GM21423 (cell line): ENCODE data around the gene KLHL18.
A peak's percentile ranks its signal among the peaks of the same experiment; 100 is the strongest.
"Not testable (repeated sequence)": the region's sequence is repeated elsewhere in the genome, so short reads cannot be mapped to it uniquely, and the experiment has no call there.

Experiments used
- ATAC-seq: cut with Tn5 transposase; IDR thresholded peaks from one replicate; pipeline ENCODE4 v1.9.1; 2021; ENCODE audit warnings: mild to moderate bottlenecking, moderate library complexity; ENCODE audit not compliant: unreplicated experiment

KLHL18 gene

DNA sequence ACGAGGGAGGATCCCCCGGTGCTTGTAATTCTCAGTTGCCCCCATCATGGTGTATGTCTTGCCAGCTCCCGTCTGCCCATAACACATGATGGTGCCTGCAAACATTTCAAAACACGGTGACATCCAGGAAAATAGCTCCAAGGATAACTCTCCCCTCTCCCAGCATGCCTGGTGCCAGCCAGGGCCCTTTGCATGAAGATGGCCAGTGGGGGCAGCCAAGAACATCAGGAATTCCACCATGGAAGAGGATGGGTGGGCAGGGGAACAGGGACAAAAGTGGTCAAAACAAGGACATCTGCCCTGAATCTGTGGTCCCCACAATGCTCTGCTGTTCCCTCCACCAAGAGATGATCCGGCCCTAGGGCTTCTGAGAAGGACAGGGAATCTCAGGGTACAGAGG, 9.2 kb upstream of the KLHL18 start:
- ATAC-seq, result no peak

DNA sequence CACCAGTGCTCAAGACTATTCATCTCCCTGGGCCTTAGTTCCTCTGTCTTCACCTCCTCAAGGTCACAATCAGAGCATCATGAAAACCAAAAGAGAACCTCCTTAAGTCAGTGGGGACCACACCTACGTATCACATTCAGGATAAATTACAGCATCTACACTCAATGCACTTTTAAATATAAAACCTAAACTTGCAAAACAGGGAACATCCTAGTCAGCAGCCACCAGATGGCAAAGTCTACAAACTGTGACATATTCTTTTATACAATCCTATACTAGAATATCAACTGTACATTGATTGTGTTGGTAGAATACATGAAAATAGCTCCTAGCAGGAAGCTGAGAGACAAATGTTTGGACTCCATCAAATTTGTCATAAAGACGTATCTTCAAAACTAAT, 8.1 kb upstream of the KLHL18 start:
- no peak for ATAC-seq

DNA sequence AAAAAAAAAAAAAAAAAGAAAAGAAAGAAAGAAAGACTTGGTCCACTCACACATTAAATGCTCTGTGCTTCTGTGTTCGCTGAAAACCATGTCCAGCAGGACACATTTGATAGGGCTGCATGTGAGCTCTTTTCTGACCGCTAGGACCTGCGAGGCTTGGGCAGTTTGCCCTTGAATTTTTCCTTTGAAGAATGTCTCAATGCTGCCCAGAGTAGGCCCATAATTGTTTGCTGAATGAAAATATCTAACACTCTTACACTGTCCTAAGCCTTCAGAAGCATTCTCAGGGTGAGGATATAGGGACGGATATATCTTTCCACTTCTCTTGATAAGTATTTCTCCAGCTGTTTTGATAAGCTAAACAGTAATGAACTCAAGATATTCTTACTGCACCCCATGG, 6.2 kb upstream of the KLHL18 start:
- ATAC-seq, result no peak

DNA sequence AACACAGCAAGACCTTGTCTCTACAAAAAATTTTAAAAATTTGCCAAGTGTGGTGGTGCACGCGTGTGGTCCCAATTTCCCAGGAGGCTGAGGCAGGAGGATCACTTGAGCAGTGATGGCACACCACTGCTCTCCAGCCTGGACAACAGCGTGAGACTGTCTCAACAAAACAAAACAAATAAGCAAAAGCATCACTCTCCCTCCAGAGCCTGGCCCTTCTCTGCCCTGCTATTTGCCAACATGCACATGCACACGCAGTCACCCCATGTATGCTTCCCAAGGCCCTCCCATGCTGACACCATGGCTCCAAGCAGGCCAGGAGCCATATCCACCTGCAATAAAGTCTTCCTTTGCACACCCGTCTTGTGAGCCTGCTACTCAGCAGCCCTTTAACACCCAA, 2.2 kb upstream of the KLHL18 start:
- ATAC-seq, result no peak

DNA sequence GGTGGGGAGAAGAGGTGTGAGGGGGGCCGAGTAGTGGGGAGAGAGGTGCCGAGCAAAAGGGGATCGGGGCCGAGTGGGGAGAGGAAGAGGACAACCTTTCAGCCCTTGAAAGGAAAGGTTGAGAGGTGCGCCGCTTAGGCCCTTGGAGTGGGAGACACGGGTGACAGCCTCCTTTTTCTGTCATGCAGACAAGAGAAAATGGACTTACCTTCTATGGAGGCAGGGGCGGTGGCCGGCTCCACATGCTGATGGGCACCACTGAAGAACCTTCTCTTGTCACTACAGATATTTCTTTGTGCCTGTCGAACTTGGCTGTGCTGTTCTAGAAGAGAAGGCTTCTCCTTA, 421 bp downstream of the KLHL18 start:
- ATAC-seq, result no peak

DNA sequence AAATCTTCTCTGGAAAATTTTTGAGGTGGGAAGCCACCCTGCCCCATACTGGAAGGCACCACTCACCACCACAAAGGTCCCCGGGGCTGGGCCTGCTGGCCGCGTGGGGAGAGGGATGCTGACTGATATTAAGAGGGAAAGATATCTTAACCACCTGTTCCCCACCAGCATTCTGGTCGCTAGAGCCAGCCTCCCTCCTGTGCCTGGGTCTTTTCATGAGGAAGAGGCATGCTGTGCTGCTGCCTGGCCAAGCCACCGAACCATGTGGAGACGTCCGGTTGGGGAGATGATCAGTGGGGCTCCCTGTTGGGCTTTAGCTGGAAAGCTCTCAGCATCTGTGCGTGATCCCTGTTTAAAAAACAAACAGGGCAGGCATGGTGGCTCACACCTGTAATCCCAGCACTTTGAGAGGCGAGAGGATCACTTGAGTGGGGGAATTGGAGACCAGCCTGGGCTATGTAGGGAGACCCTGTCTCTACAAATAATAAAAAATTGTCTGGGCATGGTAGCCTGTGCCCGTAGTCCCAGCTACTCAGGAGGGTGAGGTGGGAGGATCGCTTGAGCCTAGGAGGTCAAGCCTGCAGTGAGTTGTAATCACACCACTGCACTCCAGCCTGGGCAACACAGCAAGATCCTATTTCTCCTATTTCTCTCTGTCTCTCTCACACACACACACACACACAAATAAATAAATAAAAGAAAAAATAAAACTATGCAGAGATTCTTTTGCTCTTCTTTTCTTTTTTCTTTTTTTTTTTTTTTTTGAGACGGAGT, 1.0 kb downstream of the KLHL18 start:
- no peak for ATAC-seq

DNA sequence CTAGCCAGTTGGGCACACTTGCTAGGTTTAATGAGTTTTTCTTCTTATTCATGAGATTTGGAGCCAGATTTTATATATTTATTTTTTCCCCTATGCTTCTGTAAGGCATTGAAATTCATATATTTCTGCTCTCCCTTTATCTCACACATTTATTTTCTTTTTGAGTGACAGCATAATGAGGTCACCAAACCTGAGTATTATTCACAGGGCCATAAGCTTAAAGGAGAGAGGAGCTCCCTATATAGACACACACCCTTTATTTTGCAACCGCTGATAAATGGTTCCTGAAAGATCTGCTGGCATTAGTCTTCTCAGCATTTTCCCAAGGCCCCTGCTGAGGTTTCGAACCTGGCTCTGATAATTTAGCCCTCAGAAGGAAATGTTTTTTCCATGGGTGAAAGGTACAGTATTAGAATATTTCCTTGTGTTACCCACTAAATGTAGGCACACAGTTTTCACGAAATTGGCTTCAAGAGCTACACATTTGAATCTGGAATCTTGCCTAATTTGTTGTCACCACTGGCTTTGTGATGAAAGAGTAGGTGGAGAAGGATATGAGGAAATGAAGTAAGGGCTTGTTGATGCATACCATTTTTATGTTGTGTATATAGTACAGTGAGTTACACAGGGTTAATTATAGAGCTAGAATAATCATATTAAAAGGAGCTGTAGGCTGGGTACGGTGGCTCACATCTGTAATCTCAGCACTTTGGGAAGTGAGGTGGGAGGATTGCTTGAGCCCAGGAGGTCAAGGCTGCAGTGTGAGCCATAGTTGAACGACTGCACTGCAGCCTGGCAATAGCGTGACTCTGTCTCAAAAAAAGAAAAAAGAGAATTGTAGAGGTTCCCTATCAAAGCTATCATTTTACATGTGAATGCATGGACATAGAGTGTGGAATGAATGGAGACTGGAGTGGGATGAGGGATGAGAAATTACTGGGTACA, 6.5 kb downstream of the KLHL18 start:
- no peak for ATAC-seq

DNA sequence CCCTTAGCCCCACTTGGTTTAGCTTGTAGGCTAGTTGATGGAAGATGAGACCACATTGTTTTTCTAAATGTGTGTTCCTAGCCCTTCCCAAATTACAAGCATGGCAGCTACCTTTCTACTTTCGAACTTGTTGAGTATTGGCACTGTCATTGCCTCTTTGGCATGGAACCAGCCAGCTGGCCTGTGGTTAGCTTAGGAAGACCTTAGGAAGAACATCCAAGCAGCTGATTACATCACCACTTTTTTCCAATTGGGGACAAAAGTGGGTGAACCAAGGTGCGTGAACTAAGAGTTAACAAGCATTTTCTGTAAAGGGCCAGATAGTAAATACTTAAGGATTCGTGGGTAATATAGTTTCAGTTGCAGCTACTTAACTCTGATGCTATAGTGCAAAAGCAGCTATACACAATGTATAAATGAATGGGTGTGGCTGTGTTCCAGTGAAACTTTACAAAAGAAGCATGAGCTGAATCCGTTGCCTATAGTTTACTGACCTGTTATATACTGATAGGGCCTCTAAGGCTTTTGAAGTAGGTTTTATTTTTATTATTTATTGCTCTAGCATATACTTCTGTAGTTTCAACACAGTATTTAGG, 8.5 kb downstream of the KLHL18 start:
- peak; percentile 28 for ATAC-seq

DNA sequence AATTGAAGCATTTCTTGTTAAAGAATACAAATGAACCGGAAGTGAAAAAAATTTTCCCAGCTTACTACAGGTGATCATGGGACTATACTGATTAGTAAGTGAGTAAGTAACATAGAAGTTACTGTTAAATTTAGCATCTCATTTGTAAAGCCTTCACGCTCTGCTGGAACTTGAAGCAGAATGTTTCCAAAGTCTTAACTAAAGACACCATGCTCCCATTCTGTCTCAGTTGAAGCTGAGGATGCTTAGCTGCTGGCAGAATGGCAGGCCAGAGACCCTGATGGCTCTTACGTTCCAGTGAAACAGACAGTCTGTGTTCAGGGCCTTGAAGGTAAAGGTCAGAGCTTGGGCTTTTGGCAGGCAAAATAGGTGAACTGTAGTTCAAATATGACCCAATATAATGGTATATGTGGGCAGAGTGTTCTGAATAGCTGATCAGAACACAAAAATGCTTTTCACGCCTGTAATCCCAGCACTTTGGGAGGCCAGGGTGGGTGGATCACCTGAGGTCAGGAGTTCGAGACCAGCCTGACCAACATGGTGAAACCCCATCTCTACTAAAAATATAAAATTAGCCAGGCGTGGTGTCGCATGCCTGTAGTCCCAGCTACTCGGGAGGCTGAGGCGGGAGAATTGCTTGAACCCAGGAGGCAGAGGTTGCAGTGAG, 9.1 kb downstream of the KLHL18 start:
- ATAC-seq, result peak; percentile 75

DNA sequence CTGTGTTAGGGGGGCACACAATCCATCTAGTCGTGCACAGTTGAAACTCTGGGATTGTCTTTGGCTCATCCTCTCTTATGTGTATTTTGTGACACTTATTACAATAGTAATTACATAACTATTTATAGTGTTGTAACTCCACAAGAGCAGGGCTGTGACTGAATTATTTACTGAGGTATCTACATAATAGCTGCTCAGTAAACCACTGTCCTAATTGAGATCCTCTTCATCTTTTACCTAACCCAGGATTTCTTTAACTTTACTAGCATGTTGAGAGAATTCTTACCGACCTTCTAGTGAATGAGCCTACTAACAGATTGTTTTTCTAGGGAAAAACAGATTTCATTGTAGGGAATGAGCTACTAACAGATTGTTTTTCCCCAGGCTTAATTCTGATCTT, 11.1 kb downstream of the KLHL18 start:
- ATAC-seq, result no peak

DNA sequence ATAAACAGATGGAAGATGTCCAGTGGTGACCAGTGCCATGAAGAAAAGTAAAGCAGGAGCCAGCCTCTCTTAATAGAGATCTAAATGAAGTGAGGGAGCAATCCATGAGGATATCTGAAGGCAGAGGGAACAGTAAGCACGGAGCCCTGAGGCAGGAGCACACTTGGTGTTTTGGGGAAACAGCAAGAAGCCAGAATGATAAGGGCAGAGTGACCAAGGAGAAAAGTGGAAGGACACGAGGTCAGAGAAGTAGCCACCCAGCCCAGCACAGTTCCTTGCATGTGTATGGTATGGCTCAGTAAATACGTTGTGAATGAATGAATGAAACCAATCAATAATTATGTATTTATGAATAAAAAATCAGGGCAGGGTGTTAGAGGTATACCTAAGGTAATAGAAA, 11.6 kb downstream of the KLHL18 start:
- ATAC-seq, result no peak

DNA sequence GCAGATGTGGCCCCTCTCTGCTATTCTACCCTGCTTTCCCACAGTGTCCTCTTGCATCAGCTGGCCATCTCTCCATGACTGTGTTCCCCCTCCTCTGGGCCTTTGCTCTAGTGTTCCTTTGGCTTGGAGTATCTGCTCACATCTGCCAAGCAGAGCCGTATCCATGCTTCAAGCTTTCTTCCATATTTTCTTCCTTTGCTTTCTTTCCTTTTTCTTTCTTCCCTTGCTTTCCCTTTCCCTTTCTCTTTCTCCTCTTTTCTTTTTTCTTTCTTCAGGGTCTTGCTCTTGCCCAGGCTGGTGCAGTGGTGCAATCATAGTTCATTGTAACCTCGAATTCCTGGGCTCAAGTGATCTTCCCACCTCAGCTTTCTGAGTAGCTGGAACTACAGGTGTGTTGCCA, 12.6 kb downstream of the KLHL18 start:
- no peak for ATAC-seq

DNA sequence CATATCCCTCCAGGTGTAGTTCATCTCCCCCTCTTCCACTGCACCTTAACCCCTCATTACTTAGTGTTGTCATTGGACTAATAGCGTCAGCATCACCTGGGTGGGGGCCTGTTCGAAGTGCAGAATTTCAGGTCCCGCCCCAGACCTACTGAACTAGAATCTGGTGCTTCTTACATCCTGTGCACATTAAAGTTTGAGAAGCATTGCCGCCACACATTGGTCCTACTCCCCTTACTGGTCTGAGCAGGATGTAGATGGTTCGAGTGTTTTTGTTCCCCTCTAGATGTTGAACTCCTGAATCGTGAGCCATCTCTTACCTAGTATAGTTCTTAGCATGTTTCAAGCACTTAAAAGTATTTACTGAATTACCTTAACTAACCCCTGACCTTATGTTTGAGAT, 13.2 kb downstream of the KLHL18 start:
- ATAC-seq, result no peak

DNA sequence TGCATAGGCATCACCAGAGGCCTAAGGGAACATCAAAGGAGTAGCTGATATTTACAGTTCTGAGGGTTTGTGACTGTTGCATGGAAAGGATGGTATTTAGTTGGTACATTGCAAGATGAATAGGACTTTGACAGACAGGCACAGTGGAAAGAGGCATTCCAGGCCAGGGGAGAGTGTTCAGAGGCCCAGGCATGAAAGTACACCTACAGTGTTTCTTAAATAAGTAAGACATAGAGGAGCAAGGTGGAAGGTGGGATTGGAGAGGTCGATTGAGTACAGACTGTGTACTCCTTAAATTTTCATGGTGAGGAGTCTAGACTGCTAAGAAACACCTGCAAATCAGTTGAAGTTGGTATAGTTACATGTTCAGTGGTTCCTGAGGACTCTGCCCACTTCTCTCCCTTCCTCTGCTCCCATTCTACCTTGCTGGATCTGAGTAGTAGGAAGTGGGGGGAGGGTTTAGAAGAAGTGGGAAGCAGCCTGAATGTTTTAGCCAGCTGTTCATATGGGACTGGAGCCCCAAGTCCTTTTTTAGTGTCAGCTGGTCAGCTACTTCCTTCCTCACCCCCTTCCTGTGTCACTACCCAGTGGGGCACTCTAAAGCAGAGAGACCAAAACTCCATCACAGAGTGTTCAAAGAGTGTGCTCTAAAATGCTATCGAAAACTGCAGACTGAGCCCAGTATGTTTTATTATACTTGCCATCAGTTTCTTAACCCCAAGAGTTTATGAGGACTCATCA, 14.0 kb downstream of the KLHL18 start:
- ATAC-seq, result no peak

DNA sequence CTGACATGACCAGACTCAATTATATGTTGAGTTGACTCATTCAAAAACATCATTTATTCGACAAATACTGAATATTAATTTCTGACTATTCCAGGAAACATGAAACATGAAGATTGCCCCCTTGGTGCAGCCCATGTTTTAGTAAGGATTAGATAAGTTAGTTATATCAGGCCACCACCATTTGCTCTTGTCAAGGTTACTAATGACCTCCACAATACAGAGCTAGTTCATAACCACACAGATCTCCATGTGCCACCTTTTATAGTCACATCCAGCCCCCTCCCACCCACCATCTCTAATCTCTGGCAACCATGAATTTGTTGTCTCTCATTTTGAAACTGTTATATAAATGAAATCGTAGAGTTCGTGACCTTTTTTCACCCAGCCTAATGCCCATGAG, 15.7 kb downstream of the KLHL18 start:
- ATAC-seq, result no peak

DNA sequence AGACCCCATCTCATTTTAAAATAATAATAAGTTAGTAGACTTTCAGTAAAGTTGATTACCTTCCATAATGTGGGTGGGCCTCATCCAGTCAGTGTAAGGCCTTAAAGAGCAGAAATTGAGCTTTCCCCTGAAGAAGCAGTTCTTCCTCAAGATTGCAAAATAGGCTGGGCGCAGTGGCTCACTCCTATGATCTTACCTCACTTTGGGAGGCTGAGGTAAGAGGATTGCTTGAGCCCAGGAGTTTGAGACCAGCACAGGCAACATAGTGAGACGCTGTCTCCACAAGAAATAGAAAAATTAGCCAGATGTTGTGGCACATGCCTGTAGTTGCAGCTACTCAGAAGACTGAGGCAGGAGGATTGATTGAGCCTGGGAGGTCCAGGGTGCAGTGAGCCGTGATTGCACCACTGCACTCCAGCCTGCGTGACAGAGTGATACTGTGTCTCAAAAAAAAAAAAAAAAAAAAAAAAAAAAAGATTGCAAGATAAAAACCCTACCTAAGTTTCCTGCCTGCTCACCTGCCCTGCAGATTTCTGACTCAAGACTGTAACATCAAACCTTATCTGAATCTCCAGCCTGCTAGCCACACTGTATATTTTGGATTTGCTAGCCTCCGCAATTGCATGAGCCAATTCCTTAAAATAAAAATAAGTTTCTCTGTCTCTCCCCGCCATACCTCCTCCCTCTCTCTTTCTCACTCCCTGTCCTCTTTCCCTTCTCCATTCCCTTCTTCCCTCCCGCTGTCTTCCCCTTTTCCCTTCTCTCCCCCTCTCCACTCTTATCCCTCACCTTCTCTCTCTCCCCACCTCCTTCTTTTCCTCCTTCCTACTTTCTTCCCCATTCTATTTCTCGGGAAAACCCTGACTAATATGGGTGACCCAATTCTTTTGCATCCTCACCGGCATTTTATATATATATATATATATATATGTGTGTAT, 16.9 kb downstream of the KLHL18 start:
- no peak for ATAC-seq

DNA sequence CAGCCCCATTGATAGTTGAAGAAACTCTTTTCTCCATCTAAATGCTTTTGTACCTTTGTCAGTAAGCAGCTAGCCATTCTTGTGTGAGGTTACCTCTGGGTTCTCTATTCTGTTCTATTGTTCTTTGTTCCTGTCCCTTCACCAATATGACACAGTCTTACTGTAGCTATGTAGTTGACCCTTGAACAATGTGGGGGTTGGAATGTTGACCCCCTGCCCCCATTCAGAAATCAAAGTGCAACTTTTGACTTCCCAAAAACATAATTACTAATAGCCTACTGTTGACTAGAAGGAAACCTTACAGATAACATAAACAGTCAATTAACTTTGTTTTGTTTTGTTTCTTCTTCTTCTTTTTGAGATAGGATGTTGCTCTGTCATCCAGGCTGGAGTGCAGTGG, 18.7 kb downstream of the KLHL18 start:
- no peak for ATAC-seq

DNA sequence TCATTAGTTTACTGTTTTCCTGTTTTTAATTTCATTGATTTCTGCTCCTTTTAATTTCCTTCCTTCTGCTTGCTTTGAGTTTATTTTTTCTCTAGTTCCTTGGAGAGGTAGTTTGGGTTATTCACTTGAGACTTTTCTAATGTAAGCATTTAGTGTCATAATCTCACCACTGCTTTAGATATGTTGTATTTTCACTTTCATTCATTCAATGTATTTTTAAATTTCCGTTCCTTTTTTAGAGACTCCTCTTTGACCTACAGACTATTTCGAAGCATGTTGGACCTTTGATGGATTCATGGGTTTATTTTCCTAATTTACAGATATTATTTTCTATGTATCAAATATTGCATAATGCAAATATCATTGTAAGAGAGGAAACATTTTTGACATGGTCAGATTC, 23.3 kb downstream of the KLHL18 start:
- ATAC-seq, result no peak

DNA sequence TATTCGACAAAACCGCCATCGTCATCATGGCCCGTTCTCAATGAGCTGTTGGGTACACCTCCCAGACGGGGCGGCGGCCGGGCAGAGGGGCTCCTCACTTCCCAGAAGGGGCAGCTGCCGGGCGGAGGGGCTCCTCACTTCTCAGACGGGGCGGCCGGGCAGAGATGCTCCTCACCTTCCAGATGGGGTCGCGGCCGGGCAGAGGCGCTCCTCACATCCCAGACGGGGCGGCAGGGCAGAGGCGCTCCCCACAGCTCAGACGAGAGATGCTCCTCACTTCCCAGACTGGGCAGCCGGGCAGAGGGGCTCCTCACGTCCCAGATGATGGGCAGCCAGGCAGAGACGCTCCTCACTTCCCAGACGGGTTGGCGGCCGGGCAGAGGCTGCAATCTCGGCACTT, 26.5 kb downstream of the KLHL18 start:
- ATAC-seq, result not testable (repeated sequence)

DNA sequence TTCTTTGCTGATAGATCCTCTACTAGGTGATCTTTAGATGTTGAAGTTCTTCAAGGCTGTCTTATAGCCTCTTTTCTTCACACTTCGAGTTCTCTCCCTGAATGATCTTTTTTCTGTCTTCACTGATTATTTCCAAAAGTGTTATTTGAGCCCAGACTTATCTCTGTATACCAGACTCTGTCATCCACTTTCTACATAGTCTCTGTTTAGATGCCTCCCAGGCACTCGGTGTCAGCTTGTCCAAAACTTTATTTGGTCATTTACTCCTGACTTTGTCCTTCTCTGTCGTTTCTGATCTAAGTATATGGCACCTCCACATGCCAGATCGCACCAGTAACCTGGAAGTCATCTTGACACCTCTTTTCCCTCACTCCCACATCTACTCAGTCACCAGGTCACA, 27.6 kb downstream of the KLHL18 start:
- ATAC-seq, result no peak
